ENCODE measurements around the gene CFAP251. TPM values are rescaled to one million over a fixed set of nuclear protein-coding genes. Genes with fewer than 3 reads are reported as not detected.
"Not testable (repeated sequence)": the region's sequence is repeated elsewhere in the genome, so short reads cannot be mapped to it uniquely, and the experiment has no call there.

Gene CFAP251
- polyA plus RNA-seq, 1 experiment: 1.3 TPM

DNA sequence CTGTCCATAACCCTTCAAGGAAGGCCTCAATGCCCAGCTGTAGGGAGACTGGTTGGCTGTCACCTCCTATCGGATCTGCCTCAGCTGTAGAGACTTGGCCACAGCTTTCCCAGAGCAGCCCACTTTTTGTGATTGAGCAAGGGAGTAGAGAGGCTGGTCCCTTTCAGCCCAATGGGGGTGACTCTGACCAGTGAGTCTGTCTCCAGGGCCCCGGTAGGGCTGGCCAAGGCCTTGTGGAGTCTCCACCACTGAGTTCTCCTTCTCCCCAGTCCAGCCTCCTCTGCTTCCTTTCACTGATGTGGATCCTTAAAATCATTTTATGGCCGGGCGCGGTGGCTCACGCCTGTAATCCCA, 45.2 kb upstream of the CFAP251 start:
- Histone ChIP-seq H3K27me3 (ENCODE audit: control insufficient read depth, insufficient read depth, low read length) (no peaks in the 10 kb centered on the region), H3K4me3 (ENCODE audit: low read depth, low read length) (no peak overlapping the region), H3K36me3 (ENCODE audit: control insufficient read depth, insufficient read depth, low read length) (no peaks in the 10 kb centered on the region)
- TF ChIP-seq, protein P1, sequence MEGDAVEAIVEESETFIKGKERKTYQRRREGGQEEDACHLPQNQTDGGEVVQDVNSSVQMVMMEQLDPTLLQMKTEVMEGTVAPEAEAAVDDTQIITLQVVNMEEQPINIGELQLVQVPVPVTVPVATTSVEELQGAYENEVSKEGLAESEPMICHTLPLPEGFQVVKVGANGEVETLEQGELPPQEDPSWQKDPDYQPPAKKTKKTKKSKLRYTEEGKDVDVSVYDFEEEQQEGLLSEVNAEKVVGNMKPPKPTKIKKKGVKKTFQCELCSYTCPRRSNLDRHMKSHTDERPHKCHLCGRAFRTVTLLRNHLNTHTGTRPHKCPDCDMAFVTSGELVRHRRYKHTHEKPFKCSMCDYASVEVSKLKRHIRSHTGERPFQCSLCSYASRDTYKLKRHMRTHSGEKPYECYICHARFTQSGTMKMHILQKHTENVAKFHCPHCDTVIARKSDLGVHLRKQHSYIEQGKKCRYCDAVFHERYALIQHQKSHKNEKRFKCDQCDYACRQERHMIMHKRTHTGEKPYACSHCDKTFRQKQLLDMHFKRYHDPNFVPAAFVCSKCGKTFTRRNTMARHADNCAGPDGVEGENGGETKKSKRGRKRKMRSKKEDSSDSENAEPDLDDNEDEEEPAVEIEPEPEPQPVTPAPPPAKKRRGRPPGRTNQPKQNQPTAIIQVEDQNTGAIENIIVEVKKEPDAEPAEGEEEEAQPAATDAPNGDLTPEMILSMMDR (IDR thresholded peaks at IDR 0.05; ENCODE audit: insufficient read depth, low read depth, low read length): no peak
- CTCF ChIA-PET: interaction anchor here (1.1 to 2.1 kb wide), 3 partner anchors 15 to 79 kb away, joined by 3 to 11 read pairs (median 7); partner anchors contain the start of genes PSMD9 and RHOF
- POLR2A ChIA-PET: interaction anchor here (1.1 kb wide), 1 partner anchor 15 kb away, joined by 3 read pairs; the partner anchor contains the start of gene PSMD9
- DNase-seq (ENCODE audit: low read depth): no peak

DNA sequence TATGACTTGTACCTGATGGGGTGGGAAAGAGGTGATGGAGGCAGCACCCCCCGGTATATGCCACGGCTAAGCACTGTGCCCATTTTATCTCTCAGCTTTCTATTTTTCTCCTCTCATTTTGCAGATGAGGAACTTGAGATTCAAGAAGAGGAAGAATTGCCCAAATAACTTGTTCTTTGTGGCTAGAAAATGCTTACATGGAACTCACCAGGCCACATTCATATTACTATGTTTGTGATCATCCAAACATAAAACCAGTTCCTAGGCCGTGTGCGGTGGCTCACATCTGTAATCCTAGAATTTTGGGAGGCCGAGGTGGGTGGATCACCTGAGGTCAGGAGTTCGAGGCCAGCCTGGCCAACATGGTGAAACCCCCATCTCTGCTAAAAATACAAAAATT, 44.3 kb upstream of the CFAP251 start:
- TF ChIP-seq, protein P1 (IDR thresholded peaks at IDR 0.05; ENCODE audit: insufficient read depth, low read depth, low read length): no peak
- CTCF ChIA-PET: interaction anchor here (0.6 to 2.1 kb wide), 3 partner anchors 14 to 62 kb away, joined by 3 to 11 read pairs (median 3); partner anchors contain the start of gene PSMD9
- Histone ChIP-seq H3K4me3 (ENCODE audit: low read depth, low read length) (no peak overlapping the region), H3K36me3 (ENCODE audit: control insufficient read depth, insufficient read depth, low read length) (no peaks in the 10 kb centered on the region), H3K27me3 (ENCODE audit: control insufficient read depth, insufficient read depth, low read length) (no peaks in the 10 kb centered on the region)
- no peak for DNase-seq (ENCODE audit: low read depth)
- POLR2A ChIA-PET: no interaction called here

DNA sequence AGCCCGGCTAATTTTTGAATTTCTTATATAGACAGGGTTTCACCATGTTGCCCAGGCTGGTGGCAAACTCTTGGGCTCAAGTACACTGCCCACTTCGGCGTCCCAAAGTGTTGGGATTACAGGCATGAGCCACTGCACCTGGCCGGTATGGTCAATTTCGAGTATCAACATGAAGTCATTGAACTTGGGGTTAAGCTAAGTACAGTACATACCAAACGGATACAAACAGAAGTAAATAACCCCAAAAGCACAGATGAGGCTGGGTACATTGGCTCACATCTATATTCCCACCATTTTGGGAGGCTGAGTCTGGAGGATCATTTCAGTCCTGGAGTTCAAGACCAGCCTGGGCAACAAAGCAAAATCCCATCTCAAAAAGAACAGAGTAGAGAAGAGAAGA, 42.8 kb upstream of the CFAP251 start:
- H3K36me3 ChIP-seq (ENCODE audit: control insufficient read depth, insufficient read depth, low read length): no peaks in the 10 kb centered on the region
- no peaks in the 10 kb centered on the region for H3K27me3 ChIP-seq (ENCODE audit: control insufficient read depth, insufficient read depth, low read length)
- TF ChIP-seq, protein P1 (IDR thresholded peaks at IDR 0.05; ENCODE audit: insufficient read depth, low read depth, low read length): no peak
- CTCF ChIA-PET: interaction anchor here (0.6 kb wide), 1 partner anchor 230 kb away, joined by 3 read pairs; no protein-coding TSS in a partner anchor
- no peak for DNase-seq (ENCODE audit: low read depth)
- H3K4me3 ChIP-seq (ENCODE audit: low read depth, low read length): no peak overlapping the region
- POLR2A ChIA-PET: no interaction called here

DNA sequence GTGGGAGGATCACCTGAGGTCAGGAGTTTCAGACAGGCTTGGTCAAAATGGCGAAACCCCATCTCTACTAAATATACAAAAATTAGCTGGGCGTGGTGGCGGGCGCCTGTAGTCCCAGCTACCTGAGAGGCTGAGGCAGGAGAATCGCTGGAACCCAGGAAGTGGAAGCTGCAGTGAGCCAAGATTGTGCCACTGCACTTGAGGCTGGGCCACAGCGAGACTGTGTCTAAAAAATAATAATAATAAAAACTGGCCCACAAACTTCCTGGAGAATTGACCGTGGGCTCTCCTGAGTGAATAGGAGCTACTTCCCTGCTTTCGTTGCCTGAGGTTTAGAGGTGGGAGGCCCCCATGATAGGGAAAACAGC, 42.3 kb upstream of the CFAP251 start:
- CTCF ChIA-PET: interaction anchor here (0.6 kb wide), 1 partner anchor 230 kb away, joined by 3 read pairs; no protein-coding TSS in a partner anchor
- H3K36me3 ChIP-seq (ENCODE audit: control insufficient read depth, insufficient read depth, low read length); POLR2A ChIA-PET; H3K27me3 ChIP-seq (ENCODE audit: control insufficient read depth, insufficient read depth, low read length); H3K4me3 ChIP-seq (ENCODE audit: low read depth, low read length); DNase-seq (ENCODE audit: low read depth): not testable (repeated sequence)

DNA sequence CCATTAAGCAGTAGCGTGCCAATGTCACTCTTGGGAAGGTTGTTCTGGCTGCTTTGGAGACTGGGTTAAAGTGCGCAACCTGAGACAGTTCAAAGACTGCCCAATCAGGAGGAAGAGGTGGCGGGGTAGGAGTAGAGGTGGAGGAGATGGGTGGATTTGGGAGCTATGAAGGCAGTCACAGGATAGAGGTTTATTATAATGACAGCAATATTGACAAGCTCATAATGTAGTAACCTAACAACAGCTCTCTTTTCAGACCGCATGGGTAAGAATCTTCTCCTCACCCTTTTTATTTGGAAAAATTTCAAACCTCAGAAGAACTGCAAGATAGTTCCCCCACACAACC, 35.1 kb upstream of the CFAP251 start:
- Histone ChIP-seq H3K4me3 (ENCODE audit: low read depth, low read length) (no peak overlapping the region), H3K36me3 (ENCODE audit: control insufficient read depth, insufficient read depth, low read length) (no peaks in the 10 kb centered on the region), H3K27me3 (ENCODE audit: control insufficient read depth, insufficient read depth, low read length) (no peaks in the 10 kb centered on the region)
- ChIA-PET CTCF (interaction anchor here (0.6 to 1.0 kb wide), 4 partner anchors 25 to 384 kb away, joined by 3 read pairs; partner anchors contain the start of gene HPD), POLR2A (no interaction called here)
- TF ChIP-seq, protein P1 (IDR thresholded peaks at IDR 0.05; ENCODE audit: insufficient read depth, low read depth, low read length): no peak
- no peak for DNase-seq (ENCODE audit: low read depth)

DNA sequence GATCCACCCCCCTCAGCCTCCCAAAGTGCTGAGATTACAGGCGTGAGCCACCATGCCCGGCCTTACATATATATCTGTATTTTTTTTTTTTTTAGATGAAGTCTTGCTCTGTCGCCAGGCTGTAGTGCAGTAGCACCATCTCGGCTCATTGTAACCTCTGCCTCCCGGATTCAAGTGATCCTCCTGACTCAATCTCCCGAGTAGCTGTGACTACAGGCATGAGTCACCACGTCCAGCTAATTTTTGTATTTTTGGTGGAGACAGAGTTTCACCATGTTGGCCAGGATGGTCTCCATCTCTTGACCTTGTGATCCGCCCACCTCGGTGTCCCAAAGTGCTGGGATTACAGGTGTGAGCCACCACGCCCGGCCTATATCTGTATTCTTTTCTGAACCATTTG, 33.3 kb upstream of the CFAP251 start:
- DNase-seq (ENCODE audit: low read depth); H3K36me3 ChIP-seq (ENCODE audit: control insufficient read depth, insufficient read depth, low read length); H3K4me3 ChIP-seq (ENCODE audit: low read depth, low read length); POLR2A ChIA-PET; H3K27me3 ChIP-seq (ENCODE audit: control insufficient read depth, insufficient read depth, low read length): not testable (repeated sequence)
- CTCF ChIA-PET: interaction anchor here (5.4 kb wide), 1 partner anchor 90 kb away, joined by 64 read pairs; the partner anchor contains the start of gene RHOF

All from BJ (cell line).